Glutamatergic neuron (in vitro differentiated cells): ENCODE data around the gene TRIM47. TPM values are rescaled to one million over a fixed set of nuclear protein-coding genes. Genes with fewer than 3 reads are reported as not detected.

Source experiments
- DNase-seq: peaks from one replicate; pipeline ENCODE4 v3.0.0; 2022
- H3K27ac Mint-ChIP-seq: one replicate; pipeline ENCODE4 v1.8.0; 2020; ENCODE audit warnings: mild to moderate bottlenecking, mixed read lengths, inconsistent platforms; ENCODE audit not compliant: unreplicated experiment
- H3K27me3 Mint-ChIP-seq: one replicate; pipeline ENCODE4 v1.8.0; 2020; ENCODE audit warnings: mild to moderate bottlenecking, moderate library complexity, mixed read lengths, inconsistent platforms; ENCODE audit not compliant: unreplicated experiment
- H3K36me3 Mint-ChIP-seq: one replicate; pipeline ENCODE4 v1.8.0; 2020; ENCODE audit warnings: mild to moderate bottlenecking, mixed read lengths, inconsistent platforms; ENCODE audit not compliant: unreplicated experiment
- H3K4me1 Mint-ChIP-seq: one replicate; pipeline ENCODE4 v1.8.0; 2020; ENCODE audit warnings: mild to moderate bottlenecking, low read depth, mixed read lengths, inconsistent platforms; ENCODE audit not compliant: unreplicated experiment
- H3K4me3 Mint-ChIP-seq: one replicate; pipeline ENCODE4 v1.8.0; 2020; ENCODE audit warnings: mild to moderate bottlenecking, mixed read lengths, inconsistent platforms; ENCODE audit not compliant: unreplicated experiment
- H3K9me3 Mint-ChIP-seq: one replicate; pipeline ENCODE4 v1.8.0; 2020; ENCODE audit warnings: mild to moderate bottlenecking, moderate library complexity, mixed read lengths, inconsistent platforms; ENCODE audit not compliant: unreplicated experiment
- CTCF ChIP-seq: fragments of 200-600 bp; sonication (generic); IDR thresholded peaks from one replicate; pipeline ENCODE4 v1.5.0; 2021; ENCODE audit not compliant: partially characterized antibody, unreplicated experiment
- total RNA-seq: library from RNA; stranded (reverse); fragmentation: NEBNext Ultra II Directional; extraction: Animal tissue kit (Norgen Biotek cat#: 25700); gene quantifications from one replicate; pipeline ENCODE4 v1.2.1, GENCODE V29; 2021; ENCODE audit not compliant: unreplicated experiment

The TRIM47 gene
- total RNA-seq, 1 donor from 2014 or later, result 2.1 TPM

GRCh38 chr17:75845058-75845711 is 33.2 kb downstream of the TRIM47 start:
- TF ChIP-seq CTCF, result peak; percentile 86
- Mint-ChIP-seq H3K4me1 (peaks cover 4% of the 10 kb centered on the region), H3K36me3 (no peaks in the 10 kb centered on the region), H3K27ac (peak overlapping the region; percentile 59), H3K27me3 (no peaks in the 10 kb centered on the region), H3K9me3 (peaks cover 2% of the 10 kb centered on the region), H3K4me3 (no peak overlapping the region)
- DNase-seq, result peak; percentile 84

GRCh38 chr17:75844530-75845057 is 33.8 kb downstream of the TRIM47 start:
- no peak for TF ChIP-seq CTCF
- peaks cover 2% of the 10 kb centered on the region for H3K9me3 Mint-ChIP-seq
- no peaks in the 10 kb centered on the region for H3K36me3 Mint-ChIP-seq
- peak; percentile 13 for DNase-seq
- no peak overlapping the region for H3K27ac Mint-ChIP-seq
- no peak overlapping the region for H3K4me3 Mint-ChIP-seq
- H3K27me3 Mint-ChIP-seq, result no peaks in the 10 kb centered on the region
- H3K4me1 Mint-ChIP-seq, result peaks cover 4% of the 10 kb centered on the region

GRCh38 chr17:75843577-75844529 is 34.5 kb downstream of the TRIM47 start, which contains the start of gene UNC13D:
Gene UNC13D, minus strand, starts transcription at chr17:75844404. Its CDS starts 67 bp downstream, at chr17:75844337.
- H3K27ac Mint-ChIP-seq, result no peak within 1 kb of the TSS
- DNase-seq, result peak; percentile 21
- H3K36me3 Mint-ChIP-seq, result no peaks in the 10 kb centered on the region
- no peak for TF ChIP-seq CTCF
- no peaks in the 10 kb centered on the region for H3K27me3 Mint-ChIP-seq
- H3K9me3 Mint-ChIP-seq, result peaks cover 2% of the 10 kb centered on the region
- H3K4me3 Mint-ChIP-seq, result no peak within 1 kb of the TSS
- H3K4me1 Mint-ChIP-seq, result peaks cover 4% of the 10 kb centered on the region

GRCh38 chr17:75842963-75843576 is 35.3 kb downstream of the TRIM47 start:
- Mint-ChIP-seq H3K36me3 (no peaks in the 10 kb centered on the region), H3K27me3 (no peaks in the 10 kb centered on the region), H3K9me3 (peaks cover 2% of the 10 kb centered on the region), H3K4me3 (no peak overlapping the region), H3K4me1 (peaks cover 4% of the 10 kb centered on the region), H3K27ac (no peak overlapping the region)
- peak; percentile 12 for DNase-seq
- TF ChIP-seq CTCF, result no peak
